Measurements from ENCODE around the gene PARP3. TPM values are rescaled to one million over a fixed set of nuclear protein-coding genes. Genes with fewer than 3 reads are reported as not detected.
"Not testable (repeated sequence)": the region's sequence is repeated elsewhere in the genome, so short reads cannot be mapped to it uniquely, and the experiment has no call there.

The PARP3 gene
- total RNA-seq, 4 donors from 2014 or later, result 19.5 to 43.0 (median 22.8) TPM

DNA sequence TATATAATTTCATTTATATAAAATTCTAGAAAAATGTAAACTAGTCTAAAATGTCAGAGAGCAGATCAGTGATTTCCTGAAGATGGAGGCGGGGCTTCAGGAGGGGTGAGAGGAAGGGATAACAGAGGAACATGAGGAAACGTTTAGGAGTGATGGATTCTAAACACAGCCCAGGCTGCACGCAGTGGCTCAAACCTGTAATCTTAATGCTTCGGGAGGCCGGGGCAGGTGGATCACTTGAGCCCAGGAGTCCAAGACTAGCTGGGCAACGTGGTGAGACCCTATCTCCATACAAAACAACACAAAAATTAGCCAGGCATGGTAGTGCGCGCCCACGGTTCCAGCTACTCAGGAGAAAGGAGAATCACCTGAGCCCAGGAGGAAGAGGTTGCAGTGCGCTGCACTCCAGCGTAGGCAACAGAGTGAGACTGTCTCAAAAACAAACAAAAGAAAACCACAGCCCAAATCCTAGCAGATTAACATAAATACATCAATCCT lies 21.0 kb upstream of the PARP3 start:
- TF ChIP-seq, protein P1, sequence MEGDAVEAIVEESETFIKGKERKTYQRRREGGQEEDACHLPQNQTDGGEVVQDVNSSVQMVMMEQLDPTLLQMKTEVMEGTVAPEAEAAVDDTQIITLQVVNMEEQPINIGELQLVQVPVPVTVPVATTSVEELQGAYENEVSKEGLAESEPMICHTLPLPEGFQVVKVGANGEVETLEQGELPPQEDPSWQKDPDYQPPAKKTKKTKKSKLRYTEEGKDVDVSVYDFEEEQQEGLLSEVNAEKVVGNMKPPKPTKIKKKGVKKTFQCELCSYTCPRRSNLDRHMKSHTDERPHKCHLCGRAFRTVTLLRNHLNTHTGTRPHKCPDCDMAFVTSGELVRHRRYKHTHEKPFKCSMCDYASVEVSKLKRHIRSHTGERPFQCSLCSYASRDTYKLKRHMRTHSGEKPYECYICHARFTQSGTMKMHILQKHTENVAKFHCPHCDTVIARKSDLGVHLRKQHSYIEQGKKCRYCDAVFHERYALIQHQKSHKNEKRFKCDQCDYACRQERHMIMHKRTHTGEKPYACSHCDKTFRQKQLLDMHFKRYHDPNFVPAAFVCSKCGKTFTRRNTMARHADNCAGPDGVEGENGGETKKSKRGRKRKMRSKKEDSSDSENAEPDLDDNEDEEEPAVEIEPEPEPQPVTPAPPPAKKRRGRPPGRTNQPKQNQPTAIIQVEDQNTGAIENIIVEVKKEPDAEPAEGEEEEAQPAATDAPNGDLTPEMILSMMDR (IDR thresholded peaks at IDR 0.05), result no peak
- no peak for TF ChIP-seq EP300 (IDR thresholded peaks at IDR 0.05)
- Histone ChIP-seq H3K4me1 (peaks cover 0 to 4% (median 0%) of the 10 kb centered on the region in 3 donors), H3K27me3 (no peaks in the 10 kb centered on the region), H3K4me3 (no peak overlapping the region), H3K9me3 (no peaks in the 10 kb centered on the region), H3K36me3 (no peaks in the 10 kb centered on the region), H3K27ac (no peak overlapping the region)
- 20 to 76% methylated on average over 2 to 10 of the region's 11 CpGs for WGBS, 2 donors (ENCODE audit: low coverage in 1 of 2)
- ATAC-seq, result no peak

DNA sequence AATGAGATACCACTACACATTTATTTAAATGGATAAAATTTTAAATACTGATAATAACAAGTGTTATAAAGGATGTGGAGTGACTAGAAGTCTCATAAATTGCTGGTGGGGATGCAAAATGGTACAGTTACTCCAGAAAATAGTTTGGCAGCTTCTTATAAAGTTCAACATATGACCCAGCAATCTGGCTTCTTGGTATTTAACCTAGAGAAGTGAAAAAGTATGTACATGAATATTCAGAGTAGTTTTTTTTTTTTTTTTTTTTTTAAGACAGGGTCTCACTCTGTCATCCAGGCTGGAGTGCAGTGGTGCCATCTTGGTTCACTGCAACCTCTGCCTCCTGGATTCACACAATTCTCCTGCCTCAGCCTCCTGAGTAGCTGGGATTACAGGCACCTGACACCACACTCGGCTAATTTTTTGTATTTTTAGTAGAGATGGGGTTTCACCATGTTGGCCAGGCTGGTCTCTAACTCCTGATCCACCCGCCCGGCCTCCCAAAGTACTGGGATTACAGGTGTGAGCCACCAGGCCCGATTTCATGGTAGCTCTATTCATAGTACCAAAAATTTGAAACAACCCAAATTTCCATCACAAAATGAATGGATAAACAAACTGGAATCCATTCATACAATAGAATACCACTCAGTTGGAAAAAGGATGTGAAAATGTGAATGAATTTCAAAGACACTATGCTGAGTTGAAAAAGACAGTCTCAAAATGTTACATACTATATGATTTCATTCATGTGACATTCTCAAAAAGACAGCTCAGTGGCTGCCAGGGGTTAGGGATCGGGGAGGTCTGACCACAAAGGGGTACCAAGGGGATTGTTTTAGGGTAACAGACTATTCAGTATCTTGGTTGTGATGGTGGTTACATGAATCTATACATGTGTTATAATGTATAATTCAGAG lies 14.8 kb upstream of the PARP3 start:
- ATAC-seq, result no peak
- no peak overlapping the region for H3K27ac ChIP-seq
- H3K36me3 ChIP-seq, result peaks cover 0 to 14% of the 10 kb centered on the region in 2 donors
- TF ChIP-seq, protein P1 (IDR thresholded peaks at IDR 0.05), result no peak
- no peak for TF ChIP-seq POLR2AphosphoS5 (IDR thresholded peaks at IDR 0.05)
- TF ChIP-seq POLR2A (IDR thresholded peaks at IDR 0.05), result no peak
- no peak for TF ChIP-seq EP300 (IDR thresholded peaks at IDR 0.05)
- H3K9me3 ChIP-seq, result no peaks in the 10 kb centered on the region
- no peaks in the 10 kb centered on the region for H3K27me3 ChIP-seq
- H3K4me1 ChIP-seq, result no peaks in the 10 kb centered on the region
- H3K4me3 ChIP-seq, result no peak overlapping the region
- WGBS, 2 donors (ENCODE audit: low coverage in 1 of 2), result 95 to 100% methylated on average over 1 to 4 of the region's 5 CpGs

DNA sequence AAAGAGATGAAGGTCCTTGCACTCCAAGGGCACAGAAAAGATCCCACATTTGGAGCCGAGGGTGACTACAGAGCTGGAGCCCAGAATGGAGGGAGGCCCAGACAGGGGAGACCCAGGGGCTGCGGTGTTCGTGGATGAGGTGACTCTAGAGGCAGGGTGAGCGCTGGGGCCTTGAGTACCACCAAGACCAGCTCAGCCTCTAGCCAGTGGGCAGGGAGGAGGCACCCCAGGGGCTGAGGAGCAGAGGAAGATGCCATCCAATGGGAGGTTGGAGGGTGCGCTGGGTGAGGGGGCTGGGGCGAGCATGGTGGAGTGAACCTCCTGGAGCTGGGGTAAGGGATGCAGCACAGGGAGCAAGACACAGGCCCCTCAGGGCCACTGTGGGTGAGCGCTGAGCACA lies 13.7 kb upstream of the PARP3 start:
- ATAC-seq, result no peak
- H3K9me3 ChIP-seq, result no peaks in the 10 kb centered on the region
- 82 to 90% methylated on average over 2 of the region's 7 CpGs for WGBS, 2 donors (ENCODE audit: low coverage in 1 of 2)

DNA sequence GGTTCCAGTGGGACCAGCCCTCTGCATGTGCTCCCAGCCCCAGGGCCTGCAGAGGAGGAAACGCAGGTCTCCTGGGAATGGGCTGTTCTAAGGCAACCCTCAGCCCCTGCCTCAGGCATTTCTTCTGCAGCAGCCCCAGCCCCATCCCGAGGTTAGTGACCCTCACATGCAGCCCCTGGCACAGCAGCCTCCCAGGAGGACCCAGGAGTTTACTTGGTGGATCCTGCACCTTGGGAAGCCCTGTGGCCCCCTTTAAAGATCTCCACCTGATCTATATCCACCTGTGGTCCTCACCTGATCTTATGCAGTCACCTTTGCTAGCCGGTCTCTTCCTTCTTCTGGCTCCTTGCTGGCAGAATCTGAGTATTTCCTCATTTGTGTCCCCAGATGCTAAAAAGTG lies 13.2 kb upstream of the PARP3 start:
- H3K4me3 ChIP-seq, H3K9me3 ChIP-seq, H3K27me3 ChIP-seq, H3K4me1 ChIP-seq, ATAC-seq, H3K27ac ChIP-seq: not testable (repeated sequence)
- H3K36me3 ChIP-seq, result peaks cover 0 to 31% of the 10 kb centered on the region in 2 donors
- 100% methylated on average over 1 of the region's 3 CpGs; no CpG with 5 or more reads in 1 of the 2 donors for WGBS, 2 donors (ENCODE audit: low coverage in 1 of 2)

More for the DNA sequence above, 13.7 kb upstream of the PARP3 start:
- no peak overlapping the region for H3K4me3 ChIP-seq
- no peak overlapping the region for H3K27ac ChIP-seq
- no peaks in the 10 kb centered on the region for H3K27me3 ChIP-seq
- no peak for TF ChIP-seq POLR2A (IDR thresholded peaks at IDR 0.05)
- no peaks in the 10 kb centered on the region for H3K4me1 ChIP-seq
- H3K36me3 ChIP-seq, result peaks cover 0 to 26% of the 10 kb centered on the region in 2 donors

DNA sequence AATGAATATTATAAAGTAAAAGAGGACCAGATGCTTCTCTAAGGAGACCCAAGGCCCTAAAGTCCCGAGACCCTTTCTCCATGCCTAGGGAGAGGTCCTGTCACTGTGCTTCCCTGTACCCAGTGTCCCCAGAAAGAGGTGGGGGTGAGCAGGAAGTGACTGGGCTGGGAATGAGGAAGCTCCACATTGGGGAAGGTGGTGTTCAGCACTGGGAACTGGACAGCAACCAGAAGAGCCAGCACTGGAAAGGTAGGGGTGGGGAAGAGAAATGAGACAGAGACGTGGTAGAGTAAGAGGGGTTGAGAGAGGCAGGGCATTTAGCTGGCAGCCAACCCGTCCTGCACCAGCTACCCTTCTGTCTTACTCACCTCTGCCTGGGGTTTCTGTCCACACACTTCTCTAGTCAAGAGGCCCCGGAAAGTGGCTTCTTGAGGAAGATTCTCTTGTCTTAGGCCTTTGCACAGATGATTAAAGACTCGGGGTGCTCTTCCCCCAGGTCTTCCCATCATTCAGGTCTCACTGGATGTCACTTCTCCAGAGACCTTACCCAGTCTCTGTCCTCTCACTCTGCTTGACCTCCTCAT lies 12.7 kb upstream of the PARP3 start:
- Histone ChIP-seq H3K9me3 (no peaks in the 10 kb centered on the region), H3K4me1 (no peaks in the 10 kb centered on the region), H3K27ac (no peak overlapping the region), H3K36me3 (peaks cover 0 to 36% of the 10 kb centered on the region in 2 donors), H3K4me3 (no peak overlapping the region), H3K27me3 (no peaks in the 10 kb centered on the region)
- TF ChIP-seq, protein P1 (IDR thresholded peaks at IDR 0.05), result no peak
- TF ChIP-seq POLR2AphosphoS5 (IDR thresholded peaks at IDR 0.05) (no peak), EP300 (IDR thresholded peaks at IDR 0.05) (no peak), POLR2A (IDR thresholded peaks at IDR 0.05) (no peak)
- 53 to 66% methylated on average over 3 to 5 of the region's 5 CpGs for WGBS, 2 donors (ENCODE audit: low coverage in 1 of 2)
- ATAC-seq, result no peak

Data from gastroesophageal sphincter (tissue), 4 donors.